GM10248 (cell line): Measurements from ENCODE around the gene DOK5.

ENCODE experiments used
- CTCF ChIA-PET: fragments of 300-600 bp; sonication (Branson Sonifier 250); formaldehyde crosslinking; extraction: SDS; loops from one replicate; lab custom pipeline; 2021; ENCODE audit warnings: antibody characterized with exemption; lab: Yijun Ruan, JAX
- POLR2A ChIA-PET: fragments of 350-650 bp; sonication (Branson Sonifier 250); formaldehyde crosslinking; extraction: SDS; loops from one replicate; lab custom pipeline; 2020; ENCODE audit warnings: antibody characterized with exemption; lab: Yijun Ruan, JAX
- DNase-seq: peaks from one replicate; pipeline ENCODE4 v3.0.0; 2012; ENCODE audit errors: extremely low spot score
- TF ChIP-seq, protein P1 (sequence below): IDR thresholded peaks from 2 replicates; pipeline ENCODE4 v1.5.1; 2012; ENCODE audit warnings: mild to moderate bottlenecking, low read depth; ENCODE audit errors: extremely low read depth, missing control alignments, control extremely low read depth

DOK5 gene

DNA sequence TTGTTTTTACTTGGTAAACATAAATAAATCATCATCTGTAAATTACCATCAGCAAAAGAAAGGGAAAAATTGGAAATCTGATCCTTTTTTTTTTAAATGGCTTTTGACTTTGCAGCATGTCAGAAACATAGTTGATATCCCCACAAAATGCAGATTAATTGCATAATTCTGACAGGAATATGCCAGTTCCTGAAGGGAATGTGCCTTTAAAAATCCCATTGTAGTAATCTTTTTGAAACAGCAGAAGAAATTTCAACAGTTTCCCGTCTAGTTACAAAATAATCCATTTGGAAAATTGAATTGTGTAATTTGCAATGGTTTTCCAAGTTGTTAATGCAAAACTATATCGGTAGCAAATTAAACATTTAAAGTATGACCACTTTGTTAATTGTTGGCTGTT, 95.2 kb downstream of the DOK5 start:
- TF ChIP-seq, protein P1, sequence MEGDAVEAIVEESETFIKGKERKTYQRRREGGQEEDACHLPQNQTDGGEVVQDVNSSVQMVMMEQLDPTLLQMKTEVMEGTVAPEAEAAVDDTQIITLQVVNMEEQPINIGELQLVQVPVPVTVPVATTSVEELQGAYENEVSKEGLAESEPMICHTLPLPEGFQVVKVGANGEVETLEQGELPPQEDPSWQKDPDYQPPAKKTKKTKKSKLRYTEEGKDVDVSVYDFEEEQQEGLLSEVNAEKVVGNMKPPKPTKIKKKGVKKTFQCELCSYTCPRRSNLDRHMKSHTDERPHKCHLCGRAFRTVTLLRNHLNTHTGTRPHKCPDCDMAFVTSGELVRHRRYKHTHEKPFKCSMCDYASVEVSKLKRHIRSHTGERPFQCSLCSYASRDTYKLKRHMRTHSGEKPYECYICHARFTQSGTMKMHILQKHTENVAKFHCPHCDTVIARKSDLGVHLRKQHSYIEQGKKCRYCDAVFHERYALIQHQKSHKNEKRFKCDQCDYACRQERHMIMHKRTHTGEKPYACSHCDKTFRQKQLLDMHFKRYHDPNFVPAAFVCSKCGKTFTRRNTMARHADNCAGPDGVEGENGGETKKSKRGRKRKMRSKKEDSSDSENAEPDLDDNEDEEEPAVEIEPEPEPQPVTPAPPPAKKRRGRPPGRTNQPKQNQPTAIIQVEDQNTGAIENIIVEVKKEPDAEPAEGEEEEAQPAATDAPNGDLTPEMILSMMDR, result no peak
- no peak for DNase-seq
- ChIA-PET CTCF (no interaction called here), POLR2A (no interaction called here)

DNA sequence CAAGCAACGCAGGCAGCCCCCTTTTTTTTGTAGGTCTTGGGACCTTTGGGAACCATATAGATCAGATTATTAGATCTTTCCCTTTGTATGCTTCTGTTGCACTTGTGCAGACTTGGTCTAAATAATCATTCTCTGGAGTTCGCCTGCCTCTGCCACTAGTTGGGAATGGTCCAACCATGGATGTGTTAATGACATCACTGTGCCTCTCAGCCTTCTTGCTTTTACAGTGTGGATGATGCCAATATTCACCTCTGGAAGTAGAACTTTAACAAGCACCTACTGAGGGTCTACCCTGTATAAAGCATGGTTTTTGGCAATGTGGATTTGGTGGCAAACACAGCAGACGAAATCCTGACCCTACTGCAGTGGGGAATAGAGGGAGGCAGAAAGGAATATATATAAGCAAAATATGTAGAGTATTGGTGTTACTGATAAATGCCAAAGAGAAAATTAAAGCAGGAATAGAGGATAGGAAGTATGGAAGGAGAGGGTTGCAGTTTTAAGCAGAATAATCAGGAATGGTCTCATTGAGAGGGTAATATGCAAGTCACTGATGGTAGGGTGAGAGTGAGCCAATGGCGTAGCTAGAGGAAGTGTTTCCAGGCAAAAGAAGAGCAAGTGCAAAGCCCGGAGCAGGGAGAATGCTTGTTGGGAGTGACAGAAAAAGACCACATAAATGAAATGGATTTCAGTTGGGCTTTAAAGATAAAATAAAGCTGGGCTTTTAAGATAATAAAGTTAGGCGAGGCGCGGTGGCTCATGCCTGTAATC, 97.5 kb downstream of the DOK5 start:
- no peak for DNase-seq
- ChIA-PET POLR2A (interaction anchor here (0.7 kb wide), 1 partner anchor 19 kb away, joined by 6 read pairs; no protein-coding TSS in a partner anchor), CTCF (no interaction called here)
- TF ChIP-seq, protein P1, result no peak

DNA sequence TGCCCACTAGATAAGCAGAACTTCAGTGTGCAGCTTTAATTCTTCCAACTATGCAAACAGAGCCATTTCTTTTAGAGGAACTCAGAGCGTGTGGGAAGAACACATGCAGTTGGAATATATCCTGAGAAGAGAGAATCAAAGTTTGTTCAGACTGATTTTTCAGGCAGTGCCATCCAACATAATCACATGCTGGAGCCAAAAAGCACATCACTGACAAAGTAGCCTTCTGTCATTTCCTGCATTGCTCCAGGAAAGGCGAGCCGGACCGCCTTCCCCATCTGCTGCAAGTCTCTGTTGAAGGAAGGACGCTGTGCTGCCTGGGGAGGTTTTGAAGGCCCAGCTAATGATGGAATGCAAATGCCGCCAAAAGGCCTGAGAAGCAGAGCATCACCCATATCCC, 98.4 kb downstream of the DOK5 start:
- no peak for DNase-seq
- POLR2A ChIA-PET, result no interaction called here
- TF ChIP-seq, protein P1, result no peak
- CTCF ChIA-PET, result no interaction called here

GRCh38 chr20:54576518-54576917, 101.1 kb downstream of the DOK5 start:
- TF ChIP-seq, protein P1, result no peak
- ChIA-PET POLR2A (no interaction called here), CTCF (no interaction called here)
- DNase-seq, result no peak

- TF ChIP-seq, protein P1, result no peak
- ChIA-PET POLR2A (no interaction called here), CTCF (interaction anchor here (0.9 kb wide), 1 partner anchor 19 kb away, joined by 3 read pairs; no protein-coding TSS in a partner anchor)
- DNase-seq, result no peak
Observed at GRCh38 chr20:54577637-54578036, 102.2 kb downstream of the DOK5 start.

- TF ChIP-seq, protein P1, result no peak
- DNase-seq, result no peak
- ChIA-PET CTCF (no interaction called here), POLR2A (no interaction called here)
Observed at GRCh38 chr20:54585217-54585616, 109.8 kb downstream of the DOK5 start.
